Type B pancreatic cell (in vitro differentiated cells): ENCODE measurements around the gene FTHL17. TPM values are rescaled to one million over a fixed set of nuclear protein-coding genes. Genes with fewer than 3 reads are reported as not detected.

Experiments used
- DNase-seq: peaks from one replicate; pipeline ENCODE4 v3.0.0; 2021; ENCODE audit warnings: mixed read lengths; ENCODE audit not compliant: unreplicated experiment; ENCODE audit errors: extremely low spot score
- H3K27ac Mint-ChIP-seq: 2 replicates; pipeline ENCODE4 v1.8.0; 2021; ENCODE audit warnings: mild to moderate bottlenecking, mixed read lengths
- H3K27me3 Mint-ChIP-seq: 2 replicates; pipeline ENCODE4 v1.8.0; 2021; ENCODE audit warnings: mixed read lengths
- H3K36me3 Mint-ChIP-seq: 2 replicates; pipeline ENCODE4 v1.8.0; 2021; ENCODE audit warnings: mixed read lengths
- H3K4me1 Mint-ChIP-seq: one replicate; pipeline ENCODE4 v1.8.0; 2021; ENCODE audit warnings: mixed read lengths; ENCODE audit not compliant: unreplicated experiment
- H3K4me3 Mint-ChIP-seq: 2 replicates; pipeline ENCODE4 v1.8.0; 2021; ENCODE audit warnings: mild to moderate bottlenecking, mixed read lengths
- H3K9me3 Mint-ChIP-seq: 2 replicates; pipeline ENCODE4 v1.8.0; 2021; ENCODE audit warnings: mixed read lengths
- CTCF ChIP-seq: fragments of 200-600 bp; sonication (generic); conservative IDR thresholded peaks from 2 replicates; pipeline ENCODE4 v1.5.0; 2021; ENCODE audit warnings: antibody characterized with exemption, mild to moderate bottlenecking
- total RNA-seq: library from RNA; stranded (reverse); gene quantifications from 2 replicates; pipeline ENCODE4 v1.2.1, GENCODE V29; 2021; ENCODE audit warnings: low replicate concordance

The FTHL17 gene
- total RNA-seq, 1 donor from 2014 or later: not detected

DNA sequence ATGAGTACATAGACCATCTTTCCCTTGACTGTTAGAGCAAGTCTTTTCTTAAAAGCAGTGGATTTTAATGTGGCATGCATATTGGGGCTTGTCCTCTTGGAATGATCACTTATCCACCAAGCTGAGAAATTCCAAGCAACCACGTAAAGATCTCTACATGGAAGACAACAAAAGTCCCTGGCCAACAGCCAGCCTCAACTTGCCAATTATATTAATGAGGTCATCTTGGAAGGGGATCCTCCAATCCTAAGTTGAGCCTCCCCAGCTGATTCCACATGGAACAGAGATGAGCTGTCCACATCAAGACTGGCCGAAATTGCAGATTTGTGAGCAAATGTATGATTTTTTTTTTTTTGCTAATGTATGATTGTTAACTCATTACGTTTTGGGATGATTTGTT, 20.6 kb upstream of the FTHL17 start:
- no peak for TF ChIP-seq CTCF
- Mint-ChIP-seq H3K4me1 (no peaks in the 10 kb centered on the region), H3K9me3 (peaks cover 5% of the 10 kb centered on the region), H3K27me3 (peaks cover 6% of the 10 kb centered on the region), H3K4me3 (no peak overlapping the region), H3K36me3 (no peaks in the 10 kb centered on the region), H3K27ac (no peak overlapping the region)
- DNase-seq: no peak

GRCh38 chrX:31091819-31092218, 20.0 kb upstream of the FTHL17 start:
- Mint-ChIP-seq H3K4me3 (no peak overlapping the region), H3K27ac (no peak overlapping the region), H3K9me3 (peaks cover 6% of the 10 kb centered on the region), H3K27me3 (peaks cover 5% of the 10 kb centered on the region), H3K36me3 (no peaks in the 10 kb centered on the region), H3K4me1 (no peaks in the 10 kb centered on the region)
- TF ChIP-seq CTCF: no peak
- no peak for DNase-seq

DNA sequence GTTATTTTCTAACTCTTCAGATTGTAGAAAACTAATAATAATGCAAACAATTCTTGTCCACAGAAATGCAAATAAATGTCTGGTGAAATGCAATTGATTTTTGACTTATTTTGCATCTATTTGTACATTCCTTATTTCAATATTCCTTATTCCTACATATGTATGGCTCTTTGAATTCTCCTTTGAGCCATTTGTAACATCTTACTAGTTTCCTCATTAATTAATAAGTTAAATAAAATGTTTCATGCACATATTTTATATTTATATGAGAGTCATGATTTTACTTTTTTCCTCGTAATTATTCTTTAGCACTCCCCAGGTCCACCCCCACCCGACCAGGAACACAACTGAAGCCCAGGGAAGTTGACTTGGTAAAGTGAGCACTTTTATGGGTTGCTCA, 2.7 kb upstream of the FTHL17 start:
- no peak for DNase-seq
- Mint-ChIP-seq H3K4me3 (no peak overlapping the region), H3K9me3 (no peaks in the 10 kb centered on the region), H3K27me3 (no peaks in the 10 kb centered on the region), H3K27ac (no peak overlapping the region), H3K4me1 (no peaks in the 10 kb centered on the region), H3K36me3 (peaks cover 4% of the 10 kb centered on the region)
- TF ChIP-seq CTCF: no peak

- no peak for DNase-seq
- H3K27ac Mint-ChIP-seq: no peak overlapping the region
Measured at GRCh38 chrX:31071262-31071661, 579 bp downstream of the FTHL17 start.

DNA sequence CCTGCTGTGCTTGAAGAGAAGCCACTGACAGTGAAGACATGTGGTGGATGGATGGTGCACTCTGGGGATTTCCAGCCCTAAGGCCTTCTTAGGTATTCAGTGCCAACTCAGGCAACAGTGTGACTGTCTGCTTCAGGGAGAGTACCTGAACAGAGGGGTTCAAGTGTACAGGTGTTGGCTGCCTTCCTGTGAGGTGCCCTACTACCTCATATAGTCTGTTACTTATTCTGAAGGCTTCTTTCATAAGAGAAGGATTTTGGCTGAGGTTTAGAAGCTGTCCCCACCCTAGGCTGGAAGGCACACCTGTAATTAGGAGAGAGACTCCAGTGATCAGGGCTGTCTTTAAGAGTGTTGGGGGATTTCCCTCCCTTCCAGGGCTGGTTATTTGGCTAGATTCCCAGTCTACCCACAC, 1.8 kb downstream of the FTHL17 start:
- H3K9me3 Mint-ChIP-seq: no peaks in the 10 kb centered on the region
- H3K4me1 Mint-ChIP-seq: no peaks in the 10 kb centered on the region
- H3K27ac Mint-ChIP-seq: no peak overlapping the region

More at GRCh38 chrX:31071262-31071661, 579 bp downstream of the FTHL17 start:
- Mint-ChIP-seq H3K36me3 (peaks cover 4% of the 10 kb centered on the region), H3K4me3 (no peak overlapping the region), H3K4me1 (no peaks in the 10 kb centered on the region), H3K27me3 (no peaks in the 10 kb centered on the region), H3K9me3 (no peaks in the 10 kb centered on the region)
- TF ChIP-seq CTCF: no peak

More for the DNA sequence above, 1.8 kb downstream of the FTHL17 start:
- H3K36me3 Mint-ChIP-seq: peaks cover 4% of the 10 kb centered on the region
- no peak for TF ChIP-seq CTCF
- DNase-seq: no peak
- H3K27me3 Mint-ChIP-seq: no peaks in the 10 kb centered on the region
- no peak overlapping the region for H3K4me3 Mint-ChIP-seq
